HCT116 (cell line): ENCODE measurements around the gene TMEM141.

Experiments used
- CTCF ChIP-seq, 3 experiments: fragments of 200-600 bp in 1 of 3; sonication (generic) in 1 of 3; IDR thresholded peaks in 2 of 3; conservative IDR thresholded peaks in 1 of 3; 2 replicates each; pipeline ENCODE4 v1.5.1; 2012 to 2017; ENCODE audit warnings: low read depth in 2 of 3, low read length in 2 of 3, antibody characterized with exemption in 1 of 3, borderline replicate concordance in 1 of 3, control low read depth in 1 of 3, mild to moderate bottlenecking in 1 of 3, mixed read lengths in 1 of 3, mixed run types in 1 of 3, moderate library complexity in 1 of 3; ENCODE audit not compliant: insufficient read depth in 1 of 3
- SIN3A ChIP-seq: IDR thresholded peaks from 2 replicates; pipeline ENCODE4 v1.6.1; 2012; ENCODE audit warnings: low read depth

DNA sequence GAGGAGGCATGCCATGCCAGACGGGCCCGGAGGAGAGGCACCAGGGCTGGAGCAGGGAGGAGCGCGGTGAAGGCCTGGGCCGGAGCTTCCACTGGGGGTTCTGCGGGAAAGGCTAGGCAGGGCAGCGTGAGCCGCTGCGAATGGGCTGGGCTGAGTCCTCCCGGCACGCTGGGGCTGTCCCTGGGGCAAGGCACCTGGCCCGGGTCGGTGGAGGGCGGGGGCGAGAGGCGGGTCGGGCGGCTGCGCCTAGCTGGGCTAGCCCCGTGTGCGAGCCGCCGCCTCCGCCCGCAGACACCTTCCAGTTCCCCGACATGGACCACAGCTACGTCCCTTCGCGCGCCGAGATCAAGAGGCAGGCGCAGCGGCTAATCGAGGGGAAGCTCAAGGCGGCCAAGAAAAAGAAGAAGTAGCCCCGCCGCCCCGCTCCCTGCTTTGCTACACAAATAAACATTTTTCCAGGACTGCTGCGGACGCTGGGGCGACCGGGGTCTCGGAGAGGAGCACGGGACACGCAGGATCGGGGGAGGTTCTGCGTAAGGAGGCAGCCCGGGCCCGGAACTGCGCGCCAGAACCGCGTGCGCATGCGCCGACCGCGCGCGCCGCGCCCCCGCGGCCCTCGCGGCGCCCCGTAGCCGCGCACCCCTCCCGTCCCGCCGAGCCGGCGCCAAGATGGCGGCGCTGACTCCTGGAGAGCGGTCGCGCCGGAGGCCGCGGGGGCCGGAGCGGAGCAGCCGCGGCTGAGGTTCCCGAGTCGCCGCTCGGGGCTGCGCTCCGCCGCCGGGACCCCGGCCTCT is 16.3 kb downstream of the TMEM141 start, which contains the start of gene RABL6:
- no peak for TF ChIP-seq CTCF (IDR thresholded peaks at IDR 0.05 in 2 of 3, conservative IDR thresholded peaks at IDR 0.05 in 1 of 3; ENCODE audit: borderline replicate concordance in 1 of 3, insufficient read depth in 1 of 3, low read depth in 2 of 3, low read length in 2 of 3)
- TF ChIP-seq SIN3A: no peak
